GM18868 (cell line): ENCODE measurements around the gene SERP2.
"Not testable (repeated sequence)": the region's sequence is repeated elsewhere in the genome, so short reads cannot be mapped to it uniquely, and the experiment has no call there.

Source experiments
- ATAC-seq: cut with Tn5 transposase; IDR thresholded peaks from one replicate; pipeline ENCODE4 v1.9.1; 2021; ENCODE audit warnings: mild to moderate bottlenecking, moderate library complexity; ENCODE audit not compliant: unreplicated experiment

SERP2 gene

DNA sequence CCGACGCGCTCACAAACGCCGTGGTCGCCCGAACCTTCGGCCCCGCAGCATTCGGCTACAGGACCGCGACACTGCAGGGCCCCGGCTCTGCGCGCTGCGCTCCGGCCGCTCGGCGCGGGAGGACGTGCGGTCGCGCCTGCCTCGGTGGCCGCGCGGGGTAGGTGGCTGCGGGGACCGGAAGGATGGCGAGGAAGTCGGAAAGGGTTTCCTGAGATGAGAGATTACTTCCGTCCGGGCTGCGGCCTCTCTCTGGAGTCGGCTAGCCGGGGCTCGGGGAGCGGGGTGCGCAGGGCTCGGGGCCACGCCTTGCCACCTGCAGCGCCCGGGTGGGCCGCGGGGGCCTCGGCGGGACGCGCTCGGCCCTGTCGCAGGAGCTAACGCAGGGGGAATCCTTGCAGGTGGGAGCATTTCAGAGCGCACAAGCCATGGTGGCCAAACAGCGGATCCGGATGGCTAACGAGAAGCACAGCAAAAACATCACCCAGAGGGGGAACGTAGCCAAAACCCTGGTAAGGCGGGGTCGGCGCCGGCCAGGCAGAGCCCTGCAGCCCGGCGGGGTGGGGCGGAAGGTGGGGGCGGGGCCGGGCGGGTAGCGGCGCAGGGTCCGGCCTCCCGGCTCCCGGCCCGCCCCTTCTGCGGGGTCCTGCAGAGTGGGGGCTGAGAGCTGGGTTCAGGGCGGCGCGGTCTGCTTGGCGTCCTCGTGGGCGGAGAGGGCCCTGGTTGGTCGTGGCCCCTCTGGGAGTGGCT is at the start of gene SERP2:
Gene SERP2, plus strand, starts transcription at position 224 of the 747 bp plus-strand sequence. Its CDS starts 202 bp downstream, at position 426.
- ATAC-seq: no peak

- ATAC-seq: no peak
Observed at GRCh38 chr13:44326961-44327360, 46.7 kb upstream of the SERP2 start.

- not testable (repeated sequence) for ATAC-seq
Observed at GRCh38 chr13:44329041-44329440, 44.6 kb upstream of the SERP2 start.

DNA sequence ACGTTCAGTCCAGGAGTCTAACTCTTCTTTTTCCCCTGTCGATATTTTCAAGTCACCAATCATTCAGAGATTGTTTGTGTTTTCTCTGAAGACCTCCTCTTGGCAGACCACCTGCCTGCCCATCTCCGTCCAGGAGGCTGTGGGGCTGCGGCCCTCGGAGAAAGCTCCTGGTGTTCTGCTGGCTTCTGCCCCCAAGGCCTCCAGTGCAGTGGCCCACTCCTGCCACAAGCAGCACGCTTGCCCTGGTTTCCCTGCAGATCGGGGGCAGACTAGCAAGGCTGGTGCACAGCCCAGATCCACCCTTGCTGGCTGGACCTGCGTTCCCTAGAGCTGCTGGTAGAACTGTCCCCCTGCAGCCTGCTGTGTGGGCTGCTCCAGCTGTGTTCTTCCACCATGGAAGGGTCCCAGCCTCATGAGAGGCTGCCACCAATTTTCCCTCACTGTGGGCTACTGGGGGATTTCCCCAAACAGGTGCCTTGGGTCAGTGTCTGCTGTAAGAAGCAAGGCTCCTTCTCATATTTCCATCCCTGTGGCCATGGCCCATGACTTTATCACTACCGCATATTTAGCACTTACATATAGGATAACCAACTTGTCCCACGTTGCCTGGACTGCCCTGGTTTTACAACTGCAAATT is 43.6 kb upstream of the SERP2 start:
- ATAC-seq: no peak

DNA sequence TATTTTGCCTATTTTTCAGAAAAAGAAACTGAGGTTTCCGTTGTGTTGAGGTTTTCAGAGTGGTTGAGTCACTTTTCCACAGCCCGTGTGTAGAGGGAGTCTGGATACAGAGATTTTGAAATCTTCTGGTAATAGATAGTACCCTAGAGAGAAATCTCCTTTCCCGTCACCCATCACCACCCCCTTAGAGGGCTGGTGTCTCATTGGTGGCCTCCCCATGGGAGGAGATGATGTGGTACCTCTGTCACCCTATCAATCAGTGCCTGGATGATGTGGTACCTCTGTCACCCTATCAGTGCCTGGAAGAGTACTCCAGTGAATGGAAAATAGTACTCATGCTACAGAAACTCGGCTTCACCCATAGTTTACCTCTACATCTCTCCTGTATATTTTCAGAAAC is 42.2 kb upstream of the SERP2 start:
- ATAC-seq: no peak

- no peak for ATAC-seq
Observed at GRCh38 chr13:44331912-44332851, 41.4 kb upstream of the SERP2 start.

GRCh38 chr13:44333950-44334655 is 39.5 kb upstream of the SERP2 start:
- no peak for ATAC-seq

- ATAC-seq: no peak
Observed at GRCh38 chr13:44334751-44335150, 38.9 kb upstream of the SERP2 start.

GRCh38 chr13:44336934-44337333 is 36.7 kb upstream of the SERP2 start:
- no peak for ATAC-seq

DNA sequence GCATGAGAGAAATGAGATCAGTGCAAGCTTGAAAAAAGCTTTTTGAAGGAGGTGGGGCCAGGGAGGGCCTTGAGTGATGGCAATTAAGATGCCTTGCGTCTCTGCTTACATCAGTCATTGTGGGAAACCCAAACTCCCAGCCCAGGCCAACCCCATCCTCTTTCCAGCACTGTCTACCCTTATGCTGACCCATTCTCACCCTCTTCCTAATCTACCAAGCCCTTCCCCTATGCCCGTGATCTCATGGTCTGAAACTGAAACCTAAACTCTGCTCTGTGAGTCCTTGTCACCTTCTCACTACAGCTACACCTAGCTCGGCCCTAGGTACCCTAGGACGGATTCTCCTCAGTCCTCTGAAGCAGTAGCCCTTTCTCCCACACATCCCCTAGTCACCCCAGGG is 36.0 kb upstream of the SERP2 start:
- no peak for ATAC-seq

DNA sequence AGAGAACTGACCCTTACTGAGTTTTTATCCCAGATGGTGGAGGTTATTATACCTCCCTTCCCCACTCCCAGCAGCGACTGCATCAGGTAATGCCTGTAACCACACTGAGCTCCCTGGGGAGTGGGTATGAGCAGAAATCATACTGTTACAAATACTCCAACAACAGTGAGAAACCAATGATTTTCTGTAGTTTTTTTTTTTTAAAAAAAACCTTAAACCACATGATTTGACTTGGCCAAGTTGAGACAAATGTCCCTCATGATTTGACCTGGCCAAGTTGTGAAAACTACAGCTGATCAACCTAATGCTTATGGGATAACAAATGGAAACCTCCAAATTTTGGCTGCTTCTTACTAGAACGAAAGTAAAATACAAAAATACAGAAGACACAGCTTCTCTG is 33.1 kb upstream of the SERP2 start:
- no peak for ATAC-seq

GRCh38 chr13:44342741-44343140 is 30.9 kb upstream of the SERP2 start:
- no peak for ATAC-seq

DNA sequence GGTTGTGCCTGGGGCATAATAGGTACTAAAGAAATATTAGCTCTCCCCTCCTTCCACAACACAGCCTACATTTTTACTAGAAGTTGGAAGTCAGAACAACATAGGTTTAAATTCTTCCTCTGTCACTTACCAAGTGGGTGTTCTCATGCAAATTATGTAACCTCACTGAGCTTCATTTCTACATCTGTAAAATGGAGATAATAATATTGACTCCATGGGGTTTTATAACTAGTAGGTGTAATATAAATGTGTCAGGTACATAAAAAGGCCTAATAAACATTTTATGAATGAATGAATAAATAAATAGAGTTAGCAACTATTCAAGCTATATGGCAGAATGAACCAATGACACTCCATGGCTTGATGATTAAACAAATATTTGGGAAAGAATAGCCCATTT is 27.1 kb upstream of the SERP2 start:
- no peak for ATAC-seq

DNA sequence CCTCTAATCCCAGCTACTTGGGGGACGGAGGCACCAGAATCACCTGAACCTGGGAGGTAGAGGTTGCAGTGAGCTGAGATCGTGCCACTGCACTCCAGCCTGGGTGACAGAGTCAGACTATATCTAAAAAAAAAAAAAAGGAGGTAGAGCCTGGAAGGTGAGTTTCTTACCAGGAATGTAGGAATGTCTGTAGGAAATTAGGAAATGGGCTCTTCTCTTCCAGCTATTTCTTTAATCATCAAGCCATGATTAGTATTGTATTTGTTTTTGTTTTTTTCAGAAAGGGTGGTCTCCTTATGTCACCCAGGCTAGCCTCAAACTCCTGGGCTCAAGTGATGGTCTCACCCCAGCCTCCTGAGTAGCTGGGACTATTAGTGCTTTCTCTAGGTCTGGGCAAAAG is 26.3 kb upstream of the SERP2 start:
- ATAC-seq: no peak

GRCh38 chr13:44347949-44348348 is 25.7 kb upstream of the SERP2 start:
- ATAC-seq: no peak

DNA sequence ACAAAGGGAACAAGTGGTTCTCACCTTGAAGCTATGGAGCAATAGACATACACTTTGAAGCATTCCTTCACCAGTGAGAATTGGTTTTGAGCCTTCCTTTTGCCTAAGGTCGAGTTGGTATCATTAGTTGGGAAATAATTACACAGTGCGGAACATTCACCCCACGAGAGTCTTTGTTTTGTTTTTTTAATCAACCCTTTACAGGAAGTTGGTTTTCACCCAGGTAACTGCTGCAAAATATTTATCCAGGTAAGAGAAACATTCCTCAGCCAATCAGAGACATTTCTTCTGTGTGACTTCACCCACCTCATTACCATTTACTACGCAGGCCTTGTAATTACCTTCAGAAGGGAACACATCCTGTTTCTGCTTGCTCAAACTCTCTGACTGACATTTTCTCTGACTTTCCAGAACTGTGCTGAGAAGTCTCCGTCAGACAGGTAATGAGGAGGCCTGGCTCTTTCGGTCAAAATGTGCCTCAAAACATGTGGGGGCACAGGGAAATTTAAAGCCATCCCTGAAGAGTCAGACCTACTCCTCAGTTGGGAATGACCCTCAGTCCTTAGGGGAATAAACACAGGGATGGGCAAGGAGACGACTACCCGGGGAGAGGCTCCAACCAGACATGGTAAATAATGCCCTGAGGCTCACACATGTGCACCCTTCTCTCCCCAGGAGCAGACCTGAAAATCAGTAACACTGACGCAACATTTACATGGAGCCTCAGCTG is 22.7 kb upstream of the SERP2 start:
- ATAC-seq: no peak

DNA sequence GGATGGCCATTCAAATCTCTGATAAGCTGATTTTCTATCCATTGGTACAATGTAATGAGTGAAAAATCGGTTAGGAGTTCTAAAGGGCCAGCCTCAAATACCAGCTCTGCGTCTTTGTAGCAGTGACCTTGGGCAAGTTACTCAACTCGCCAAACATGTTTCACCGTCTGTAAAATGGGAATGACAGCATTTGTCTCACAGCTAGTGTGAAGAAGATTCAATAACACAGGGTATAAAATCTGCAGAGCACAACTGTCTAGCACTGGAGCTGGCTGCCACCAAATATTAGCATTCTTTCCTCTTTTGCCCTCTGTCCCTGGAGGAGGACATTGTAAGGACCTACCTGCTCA is 22.1 kb upstream of the SERP2 start:
- ATAC-seq: no peak

GRCh38 chr13:44352202-44352601 is 21.4 kb upstream of the SERP2 start:
- ATAC-seq: no peak

DNA sequence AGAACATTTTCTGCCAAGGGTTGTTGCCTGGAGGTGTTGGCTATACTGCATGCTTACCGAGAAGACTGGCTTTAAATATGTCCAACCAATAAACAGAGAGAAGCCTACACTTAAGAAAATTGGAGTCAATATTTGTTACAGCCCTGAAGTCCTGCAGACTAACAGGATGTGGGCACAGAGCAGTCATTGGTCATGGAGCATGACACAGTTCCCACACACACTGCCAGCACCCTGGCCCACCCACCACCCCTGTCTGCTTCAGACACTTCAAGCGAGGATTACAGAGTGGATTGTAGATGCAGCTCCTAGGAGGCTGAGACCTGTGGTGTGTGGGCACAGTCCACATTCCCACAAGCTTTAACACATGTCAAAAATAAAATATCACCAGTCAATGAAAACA is 21.0 kb upstream of the SERP2 start:
- ATAC-seq: no peak

GRCh38 chr13:44354331-44354730 is 19.3 kb upstream of the SERP2 start:
- ATAC-seq: no peak
